H1 (cell line): ENCODE measurements around the gene ANLN.

Experiments
- SAP30 ChIP-seq: fragments of 300-600 bp; sonication (generic); IDR thresholded peaks from 2 replicates; pipeline ENCODE4 v1.7.1; 2012; ENCODE audit warnings: low read length, moderate library complexity, mild to moderate bottlenecking, inconsistent platforms; ENCODE audit not compliant: insufficient read depth, insufficient replicate concordance
- SIN3A ChIP-seq, 2 experiments: IDR thresholded peaks in 1 of 2; conservative IDR thresholded peaks in 1 of 2; 2 replicates each; pipeline ENCODE4 v1.6.1; 2011 to 2012; ENCODE audit warnings: low read length in 2 of 2, improper control_type of control experiment in 1 of 2, low read depth in 1 of 2, mild to moderate bottlenecking in 1 of 2
- ZNF274 ChIP-seq: IDR thresholded peaks from 2 replicates; pipeline ENCODE4 v1.7.0; 2012; ENCODE audit warnings: low read length, borderline replicate concordance; ENCODE audit errors: extremely low read depth
- TF ChIP-seq, protein P1 (sequence below): IDR thresholded peaks from 2 replicates; pipeline ENCODE4 v1.6.1; 2012; ENCODE audit warnings: inconsistent platforms

DNA sequence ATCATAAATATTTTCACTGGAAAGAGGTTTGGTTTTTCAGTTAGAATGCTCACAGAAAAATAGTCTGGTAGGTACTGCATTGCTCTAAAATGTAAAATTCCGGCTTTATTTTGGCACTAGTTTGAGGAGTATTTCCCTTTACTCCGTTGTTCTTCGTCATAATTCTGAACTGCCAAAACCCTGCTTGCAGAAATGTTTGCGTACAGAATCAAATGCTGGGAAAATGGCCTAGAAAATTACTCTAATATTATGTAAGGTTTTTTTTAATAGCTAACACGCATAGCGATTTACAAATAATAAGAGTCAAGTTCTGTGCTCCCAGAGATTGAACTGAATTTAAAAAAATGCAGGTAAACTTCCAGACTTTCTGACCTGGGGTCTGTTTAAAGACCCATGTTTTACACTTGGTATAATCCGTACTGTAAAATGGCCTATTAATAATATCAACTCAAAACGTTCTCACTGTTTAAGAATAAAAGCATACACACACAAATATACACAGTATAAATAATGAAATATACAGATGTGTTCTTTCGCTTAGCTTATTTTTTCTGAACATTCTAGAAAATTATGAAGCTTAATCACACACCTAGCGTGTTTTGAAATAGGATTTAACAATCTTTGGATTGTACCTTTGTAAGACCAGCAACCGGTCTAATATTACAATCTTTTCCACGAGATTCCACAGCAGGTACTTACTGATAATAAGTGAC lies 23.5 kb upstream of the ANLN start:
- no peak for TF ChIP-seq ZNF274
- TF ChIP-seq SAP30: no peak
- no peak for TF ChIP-seq SIN3A (conservative IDR thresholded peaks at IDR 0.05 in 1 of 2, IDR thresholded peaks at IDR 0.05 in 1 of 2; ENCODE audit: low read depth in 1 of 2, low read length in 2 of 2)
- TF ChIP-seq, protein P1, sequence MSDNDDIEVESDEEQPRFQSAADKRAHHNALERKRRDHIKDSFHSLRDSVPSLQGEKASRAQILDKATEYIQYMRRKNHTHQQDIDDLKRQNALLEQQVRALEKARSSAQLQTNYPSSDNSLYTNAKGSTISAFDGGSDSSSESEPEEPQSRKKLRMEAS: no peak
